Peyer's patch (tissue), 4 donors: ENCODE measurements around the gene RBM15. TPM values are rescaled to one million over a fixed set of nuclear protein-coding genes. Genes with fewer than 3 reads are reported as not detected.

ENCODE experiments used
- DNase-seq, 3 donors: peaks; one replicate each; pipeline ENCODE4 v3.0.0-alpha.2; 2017 to 2019
- H3K27ac ChIP-seq, 4 donors: fragments of 200-600 bp; sonication (generic); one replicate each; pipeline ENCODE4 v1.5.1; 2016 to 2019
- H3K27me3 ChIP-seq, 2 donors: fragments of 200-600 bp; sonication (generic); one replicate each; pipeline ENCODE4 v1.5.1; 2019
- H3K36me3 ChIP-seq, 3 donors: fragments of 200-600 bp; sonication (generic); one replicate each; pipeline ENCODE4 v1.5.1; 2016 to 2019
- H3K4me1 ChIP-seq, 4 donors: fragments of 200-600 bp; sonication (generic); one replicate each; pipeline ENCODE4 v1.5.1; 2016 to 2019
- H3K4me3 ChIP-seq, 4 donors: fragments of 200-600 bp; sonication (generic); 1 replicate in 3 of 4; 2 replicates in 1 of 4; pipeline ENCODE4 v1.5.1; 2016 to 2019; ENCODE audit warnings: mild to moderate bottlenecking in 1 of 4
- H3K9me3 ChIP-seq, 4 donors: fragments of 200-600 bp; sonication (generic); one replicate each; pipeline ENCODE4 v1.5.1; 2016 to 2019; ENCODE audit warnings: mild to moderate bottlenecking in 1 of 4
- POLR2A ChIP-seq, 2 donors: fragments of 450-650 bp; IDR thresholded peaks; one replicate each; pipeline ENCODE4 v1.5.1; 2017; ENCODE audit warnings: antibody characterized with exemption in 2 of 2, mild to moderate bottlenecking in 2 of 2, moderate library complexity in 2 of 2
- total RNA-seq, 4 donors: library from RNA; depleted of rRNA; stranded (reverse); fragments of >200 nt; gene quantifications; one replicate each; pipeline ENCODE4 v1.1.0, GENCODE V29; 2016
- TF ChIP-seq, protein P1 (sequence below), 6 experiments: fragments of 450-650 bp in 4 of 6; fragments of 200-600 bp in 2 of 6; sonication (generic) in 1 of 6; IDR thresholded peaks; one replicate each; pipeline ENCODE4 v1.5.1; 2017 to 2019; ENCODE audit warnings: antibody characterized with exemption in 6 of 6, mild to moderate bottlenecking in 3 of 6, moderate library complexity in 1 of 6

The RBM15 gene
- total RNA-seq: 10 to 100 TPM; 49.2 to 97.6 (median 80.9) TPM

DNA sequence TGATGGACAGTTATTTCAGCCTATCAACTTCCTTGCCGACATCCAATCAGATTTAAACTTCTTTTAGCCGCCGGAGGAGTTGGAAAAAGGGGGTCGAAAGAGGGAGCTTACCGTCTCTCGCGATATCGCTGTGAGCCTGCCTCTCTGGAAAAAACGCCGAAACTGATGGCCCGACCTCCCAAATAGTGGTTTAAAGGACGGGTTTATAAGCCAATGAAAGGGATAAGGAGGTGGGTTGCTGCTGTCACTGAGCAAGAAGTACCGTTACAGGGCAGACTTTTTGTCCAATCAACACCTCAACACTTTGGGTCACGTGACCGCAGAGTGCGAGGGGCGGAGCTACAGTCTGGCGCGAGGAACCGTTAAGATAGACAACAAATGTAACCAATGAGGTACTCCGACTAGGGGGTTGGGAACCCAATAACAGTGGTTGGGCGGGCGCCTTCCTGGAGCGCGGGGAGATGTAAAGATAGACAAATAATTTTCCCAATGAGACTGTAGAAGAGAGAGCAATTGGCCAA, at the start of gene RBM15:
TSS of gene RBM15 (plus strand) at position 492 of the 521 bp plus-strand sequence. CDS start at position 521, 29 bp downstream.
- Histone ChIP-seq H3K4me1 (peaks cover 0 to 31% (median 14%) of the 10 kb centered on the region in 4 donors), H3K4me3 (peak within 1 kb of the TSS; percentile 79 to 94 (median 86)), H3K36me3 (peaks cover 0 to 17% (median 0%) of the 10 kb centered on the region in 3 donors), H3K9me3 (no peaks in the 10 kb centered on the region), H3K27me3 (no peaks in the 10 kb centered on the region), H3K27ac (peak within 1 kb of the TSS; percentile 94 to 99 (median 98))
- peak; percentile 97 to 99 (median 99) for DNase-seq
- no peak for TF ChIP-seq POLR2A (IDR thresholded peaks at IDR 0.05)
- TF ChIP-seq, protein P1, sequence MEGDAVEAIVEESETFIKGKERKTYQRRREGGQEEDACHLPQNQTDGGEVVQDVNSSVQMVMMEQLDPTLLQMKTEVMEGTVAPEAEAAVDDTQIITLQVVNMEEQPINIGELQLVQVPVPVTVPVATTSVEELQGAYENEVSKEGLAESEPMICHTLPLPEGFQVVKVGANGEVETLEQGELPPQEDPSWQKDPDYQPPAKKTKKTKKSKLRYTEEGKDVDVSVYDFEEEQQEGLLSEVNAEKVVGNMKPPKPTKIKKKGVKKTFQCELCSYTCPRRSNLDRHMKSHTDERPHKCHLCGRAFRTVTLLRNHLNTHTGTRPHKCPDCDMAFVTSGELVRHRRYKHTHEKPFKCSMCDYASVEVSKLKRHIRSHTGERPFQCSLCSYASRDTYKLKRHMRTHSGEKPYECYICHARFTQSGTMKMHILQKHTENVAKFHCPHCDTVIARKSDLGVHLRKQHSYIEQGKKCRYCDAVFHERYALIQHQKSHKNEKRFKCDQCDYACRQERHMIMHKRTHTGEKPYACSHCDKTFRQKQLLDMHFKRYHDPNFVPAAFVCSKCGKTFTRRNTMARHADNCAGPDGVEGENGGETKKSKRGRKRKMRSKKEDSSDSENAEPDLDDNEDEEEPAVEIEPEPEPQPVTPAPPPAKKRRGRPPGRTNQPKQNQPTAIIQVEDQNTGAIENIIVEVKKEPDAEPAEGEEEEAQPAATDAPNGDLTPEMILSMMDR (IDR thresholded peaks at IDR 0.05): no peak

DNA sequence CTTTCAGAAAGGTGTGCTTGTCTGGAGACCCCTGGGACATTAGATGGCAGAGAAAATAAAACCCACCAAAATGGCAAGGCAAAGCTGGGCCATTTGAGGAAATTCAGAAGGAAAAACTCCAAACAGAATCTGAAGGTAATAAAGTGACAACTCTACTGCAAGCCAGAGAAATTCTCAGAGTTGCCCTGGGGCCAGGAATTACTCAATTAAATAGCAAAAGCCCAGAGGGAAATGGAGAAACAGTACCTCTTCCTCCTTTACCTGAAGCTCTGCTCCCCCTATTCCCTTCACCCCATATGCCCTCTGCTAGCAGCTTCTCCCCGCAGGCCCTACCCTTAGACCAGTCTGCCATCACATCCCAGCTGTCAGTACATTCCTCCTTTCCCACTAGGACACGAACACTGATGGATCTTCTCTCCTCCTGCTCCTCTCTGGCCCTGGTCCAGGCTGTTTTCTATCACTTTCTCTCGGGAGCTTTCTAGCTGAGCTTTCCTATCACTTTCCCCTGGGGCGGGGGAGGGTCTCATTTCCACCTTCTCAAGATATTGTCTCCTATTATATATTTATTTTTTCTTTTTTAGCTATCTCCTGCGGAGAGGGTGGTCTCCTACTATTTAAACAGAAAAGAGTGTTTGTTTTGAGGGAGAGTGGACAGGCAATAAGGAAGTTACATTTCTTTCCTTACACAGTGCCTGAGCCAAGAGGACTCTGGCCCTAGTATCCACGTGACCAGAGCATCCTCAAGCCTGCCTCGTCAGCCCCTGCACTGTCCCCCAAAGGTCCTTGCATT, 47.7 kb upstream of the RBM15 start:
- peaks cover 0 to 12% (median 2%) of the 10 kb centered on the region in 4 donors for H3K4me1 ChIP-seq
- H3K9me3 ChIP-seq: no peaks in the 10 kb centered on the region
- H3K36me3 ChIP-seq: no peaks in the 10 kb centered on the region
- no peaks in the 10 kb centered on the region for H3K27me3 ChIP-seq
- H3K27ac ChIP-seq: peak overlapping the region in 2 of 4 donors; percentile 58 to 71
- no peak for TF ChIP-seq POLR2A (IDR thresholded peaks at IDR 0.05)
- H3K4me3 ChIP-seq: peak overlapping the region in 1 of 4 donors; percentile 26
- DNase-seq: peak in 2 of 3 donors; percentile 74 to 83

GRCh38 chr1:110292031-110292741, 47.0 kb upstream of the RBM15 start:
- Histone ChIP-seq H3K36me3 (no peaks in the 10 kb centered on the region), H3K4me1 (peaks cover 0 to 12% (median 2%) of the 10 kb centered on the region in 4 donors), H3K27me3 (no peaks in the 10 kb centered on the region), H3K4me3 (no peak overlapping the region), H3K27ac (peak overlapping the region in 2 of 4 donors; percentile 58 to 68), H3K9me3 (no peaks in the 10 kb centered on the region)
- TF ChIP-seq POLR2A (IDR thresholded peaks at IDR 0.05): peak in 1 of 2 donors; percentile 9
- TF ChIP-seq, protein P1 (IDR thresholded peaks at IDR 0.05): no peak
- DNase-seq: peak in 1 of 3 donors; percentile 59

DNA sequence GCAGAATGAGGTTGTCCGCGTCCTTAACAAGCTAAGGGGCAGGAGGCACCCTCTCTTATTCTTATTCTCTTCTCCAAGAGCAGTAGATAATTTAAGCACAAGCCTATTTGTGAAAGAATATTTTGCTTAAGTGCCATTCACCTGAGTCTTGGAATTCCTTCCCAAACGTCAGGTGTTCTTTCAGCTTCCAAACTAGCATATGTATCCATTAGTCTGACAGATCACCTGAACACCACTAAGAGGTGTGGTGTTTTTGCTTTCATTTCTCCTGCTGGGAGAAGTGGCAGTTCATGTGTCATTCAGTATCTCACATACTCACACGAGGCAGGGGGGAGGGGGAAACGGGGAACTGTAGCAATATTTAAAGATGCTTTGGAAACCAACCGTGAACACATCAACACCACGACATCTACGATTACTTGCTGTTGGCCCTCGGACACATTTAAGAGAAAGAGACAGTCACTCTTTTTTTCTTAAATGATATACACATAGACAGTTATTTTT, 45.5 kb upstream of the RBM15 start:
- no peak overlapping the region for H3K27ac ChIP-seq
- H3K9me3 ChIP-seq: no peaks in the 10 kb centered on the region
- TF ChIP-seq POLR2A (IDR thresholded peaks at IDR 0.05): no peak
- TF ChIP-seq, protein P1 (IDR thresholded peaks at IDR 0.05): no peak
- H3K27me3 ChIP-seq: no peaks in the 10 kb centered on the region
- DNase-seq: no peak
- peaks cover 0 to 12% (median 2%) of the 10 kb centered on the region in 4 donors for H3K4me1 ChIP-seq
- H3K4me3 ChIP-seq: no peak overlapping the region
- no peaks in the 10 kb centered on the region for H3K36me3 ChIP-seq

GRCh38 chr1:110294308-110294707, 44.9 kb upstream of the RBM15 start:
- Histone ChIP-seq H3K36me3 (no peaks in the 10 kb centered on the region), H3K27ac (no peak overlapping the region), H3K27me3 (no peaks in the 10 kb centered on the region), H3K4me1 (peaks cover 0 to 12% (median 2%) of the 10 kb centered on the region in 4 donors), H3K9me3 (no peaks in the 10 kb centered on the region), H3K4me3 (no peak overlapping the region)
- DNase-seq: no peak
- TF ChIP-seq, protein P1 (IDR thresholded peaks at IDR 0.05): no peak
- no peak for TF ChIP-seq POLR2A (IDR thresholded peaks at IDR 0.05)
